Measurements from ENCODE around the gene SPRED2.
A peak's percentile ranks its signal among the peaks of the same experiment; 100 is the strongest.

Gene SPRED2

DNA sequence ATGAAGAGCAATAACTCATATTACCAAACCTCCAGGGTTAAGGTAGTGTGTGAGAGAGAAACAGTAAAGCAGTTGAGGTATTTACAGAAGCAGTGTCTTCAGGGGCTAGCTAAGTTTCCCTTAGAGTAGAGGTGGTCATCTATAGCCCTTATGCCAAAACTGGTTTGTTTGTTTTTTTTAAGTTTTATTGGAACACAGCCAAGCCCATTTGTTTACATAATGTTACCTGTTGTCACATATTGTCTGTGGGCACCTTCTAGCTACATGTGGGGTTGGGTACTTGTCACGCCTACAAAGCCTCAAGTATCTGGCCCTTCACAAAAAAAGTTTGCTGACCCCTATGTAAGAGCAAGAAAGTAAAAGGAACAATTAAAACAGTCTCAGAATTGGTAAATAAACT is 165.4 kb downstream of the SPRED2 start:
- no peak for DNase-seq

DNA sequence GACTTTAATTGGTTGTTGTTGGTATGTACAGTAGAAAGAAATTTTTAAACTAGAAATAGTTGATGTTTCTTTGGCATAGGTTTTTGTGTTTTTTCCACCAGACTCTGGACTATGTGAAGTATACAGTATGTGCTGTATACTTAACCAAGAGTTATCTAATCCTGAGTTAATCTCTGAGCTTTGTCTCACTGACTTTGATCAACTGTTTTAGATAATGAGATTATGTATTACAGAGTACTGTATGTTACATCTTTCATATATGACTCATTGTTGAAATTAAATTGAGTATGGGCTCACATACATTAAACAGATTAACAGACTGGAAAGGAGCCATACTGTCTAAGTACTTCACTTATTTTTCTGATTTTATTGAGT is 166.7 kb downstream of the SPRED2 start:
- DNase-seq = no peak

DNA sequence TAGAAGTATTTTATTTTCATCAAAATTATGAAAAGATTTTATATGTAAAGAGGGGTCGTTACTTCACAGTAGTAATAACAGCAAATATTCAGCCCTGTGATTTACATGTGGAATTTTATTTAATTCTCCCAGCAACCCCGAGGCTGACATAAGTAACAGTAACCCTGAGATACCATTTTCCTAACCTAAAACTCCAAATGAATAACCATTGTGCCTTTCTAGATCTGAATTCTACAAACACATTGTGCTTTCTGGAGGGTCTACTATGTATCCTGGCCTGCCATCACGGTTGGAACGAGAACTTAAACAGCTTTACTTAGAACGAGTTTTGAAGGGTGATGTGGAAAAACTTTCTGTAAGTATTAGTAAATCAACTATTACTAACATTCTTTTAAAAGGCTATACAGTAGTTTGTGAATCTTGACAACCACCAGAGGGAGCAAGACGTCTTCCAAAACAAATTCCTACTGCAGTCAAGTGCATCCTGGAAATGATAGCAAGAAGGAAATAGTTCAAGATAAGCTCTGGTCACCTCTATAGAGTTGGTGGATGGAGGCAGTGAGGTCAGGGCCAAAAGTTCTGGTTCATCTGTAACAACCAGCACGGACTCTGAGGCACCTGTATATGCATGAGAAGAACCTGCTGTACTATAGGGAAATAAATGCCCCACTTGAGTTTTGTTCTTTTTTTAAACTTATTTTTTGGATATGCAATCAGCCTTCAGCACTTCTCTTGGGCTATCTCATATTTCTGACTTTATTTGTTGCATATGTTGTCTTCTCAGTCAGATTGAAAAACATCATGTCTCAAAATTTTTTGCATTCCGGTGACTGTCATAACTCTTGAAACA is 167.4 kb downstream of the SPRED2 start:
- peak; percentile 66 for DNase-seq

DNA sequence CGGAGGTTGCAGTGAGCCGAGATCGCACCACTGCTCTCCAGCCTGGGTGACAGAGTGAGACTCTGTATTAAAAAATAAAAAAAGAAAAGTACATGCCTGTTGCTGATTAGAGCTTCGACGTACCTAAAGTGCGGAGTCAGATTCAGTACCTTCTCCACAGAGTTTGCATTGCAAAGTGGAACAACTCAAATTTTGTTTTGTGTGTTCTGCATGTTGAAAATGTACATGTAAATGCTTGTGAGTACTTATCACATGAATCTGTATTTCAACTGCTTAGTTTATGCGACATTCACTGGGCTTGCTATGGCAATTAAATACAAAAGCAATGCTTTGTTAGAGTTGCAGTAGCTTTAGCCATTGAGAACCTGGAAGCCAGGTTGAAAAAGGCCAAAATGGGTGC is 168.4 kb downstream of the SPRED2 start:
- no peak for DNase-seq

DNA sequence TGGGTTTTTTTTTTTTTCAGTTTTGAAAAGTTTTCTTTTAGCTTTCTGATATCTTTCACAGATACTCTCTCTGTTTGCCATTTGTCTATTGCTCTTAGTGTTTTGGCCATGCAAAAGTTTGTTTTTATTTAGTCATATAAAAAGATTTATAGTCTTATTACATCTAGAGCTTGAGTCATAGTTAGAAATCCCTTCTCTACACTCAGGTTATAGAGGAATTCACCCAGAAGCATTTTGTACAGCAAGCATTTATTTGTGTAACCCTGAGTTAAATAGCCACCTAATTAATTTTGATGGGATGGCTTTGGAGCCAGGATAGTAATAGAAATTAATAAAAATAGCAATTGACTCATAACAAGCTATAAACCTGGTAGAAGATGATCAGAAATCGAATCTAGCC is 169.1 kb downstream of the SPRED2 start:
- DNase-seq = no peak

DNA sequence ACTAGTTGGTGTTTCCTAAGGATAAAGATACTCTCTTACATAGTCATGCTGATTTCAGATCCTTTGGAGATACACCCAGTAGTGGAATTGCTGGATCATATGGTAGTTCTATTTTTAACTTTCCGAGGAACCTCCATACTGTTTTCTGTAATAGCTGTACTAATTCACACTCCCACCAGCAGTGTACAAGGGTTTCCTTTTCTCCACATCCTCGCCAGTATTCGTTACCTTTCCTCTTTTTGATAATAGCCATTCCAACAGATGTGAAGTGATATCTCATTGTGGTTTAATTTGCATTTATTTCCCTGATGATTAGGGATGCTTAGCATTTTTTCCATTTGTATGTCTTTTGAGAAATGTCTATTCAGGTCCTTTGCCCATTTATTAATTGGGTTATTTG is 170.7 kb downstream of the SPRED2 start:
- DNase-seq = no peak
